HFF-Myc (cell line): ENCODE results near the gene MVB12A.

Experiments
- DNase-seq: peaks from one replicate; pipeline ENCODE4 v3.0.0-alpha.2; 2011; ENCODE audit warnings: low read depth; ENCODE audit errors: extremely low read depth
- H3K4me3 ChIP-seq: replicated peaks from 2 replicates; pipeline ENCODE4 v1.5.1; 2011; ENCODE audit warnings: low read depth, mild to moderate bottlenecking, control low read depth, low read length
- CTCF ChIP-seq: IDR thresholded peaks from 2 replicates; pipeline ENCODE4 v1.5.1; 2012; ENCODE audit warnings: mild to moderate bottlenecking, low read depth, low read length, control low read depth; ENCODE audit errors: missing control alignments

The MVB12A gene

GRCh38 chr19:17471410-17472125 lies 51.7 kb downstream of the MVB12A start:
- TF ChIP-seq CTCF: no peak
- H3K4me3 ChIP-seq: peak overlapping the region; percentile 55
- DNase-seq: no peak

- DNase-seq: peak; percentile 73
- no peak for TF ChIP-seq CTCF
- H3K4me3 ChIP-seq: no peak overlapping the region
These were observed 53.2 kb downstream of the MVB12A start for GRCh38 chr19:17473041-17473440.
